Mucosa of rectum (tissue), 2 donors: Measurements from ENCODE around the gene RBKS.

ENCODE experiments used
- H3K27ac ChIP-seq, 2 donors: one replicate each; pipeline ENCODE4 v1.7.0; 2013; ENCODE audit warnings: inconsistent platforms in 2 of 2, low read depth in 2 of 2, low read length in 2 of 2
- H3K27me3 ChIP-seq, 2 donors: one replicate each; pipeline ENCODE4 v1.7.0; 2013; ENCODE audit warnings: low read length in 2 of 2; ENCODE audit not compliant: control insufficient read depth in 2 of 2, insufficient read depth in 2 of 2
- H3K36me3 ChIP-seq, 2 donors: one replicate each; pipeline ENCODE4 v1.7.0; 2013; ENCODE audit warnings: low read length in 2 of 2; ENCODE audit not compliant: control insufficient read depth in 2 of 2, insufficient read depth in 2 of 2
- H3K4me1 ChIP-seq, 2 donors: one replicate each; pipeline ENCODE4 v1.7.0; 2013; ENCODE audit warnings: low read length in 2 of 2, mild to moderate bottlenecking in 1 of 2; ENCODE audit not compliant: control insufficient read depth in 2 of 2, insufficient read depth in 2 of 2
- H3K4me3 ChIP-seq, 2 donors: one replicate each; pipeline ENCODE4 v1.7.0; 2013; ENCODE audit warnings: low read length in 2 of 2
- H3K9ac ChIP-seq, 2 donors: one replicate each; pipeline ENCODE4 v1.7.0; 2013; ENCODE audit warnings: low read length in 2 of 2, low read depth in 1 of 2, mild to moderate bottlenecking in 1 of 2
- H3K9me3 ChIP-seq, 2 donors: one replicate each; pipeline ENCODE4 v1.7.0; 2013; ENCODE audit warnings: low read length in 2 of 2; ENCODE audit not compliant: control insufficient read depth in 2 of 2
- donor health status: healthy.
- donor health status: Normal muscosa, but diverticular disease.

The RBKS gene

DNA sequence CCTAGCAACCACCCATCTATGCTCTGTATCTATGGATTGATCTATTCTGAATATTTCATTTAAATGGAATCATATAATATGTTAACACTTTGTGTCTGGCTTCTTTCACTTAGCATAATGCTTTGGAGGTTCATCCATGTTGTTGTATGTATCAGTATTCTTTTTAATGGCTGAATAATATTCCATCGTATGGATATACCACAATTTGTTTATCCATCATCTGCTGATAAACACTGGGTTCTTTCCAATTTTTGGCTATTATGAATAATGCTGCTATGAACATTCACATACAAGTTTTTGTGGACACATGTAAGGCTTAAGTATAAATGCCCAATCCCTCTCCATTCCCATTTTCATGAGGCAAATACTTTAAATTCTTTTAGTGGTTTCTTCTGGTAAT lies 65.8 kb downstream of the RBKS start:
- Histone ChIP-seq H3K36me3 (no peaks in the 10 kb centered on the region), H3K9ac (no peak overlapping the region), H3K27ac (no peak overlapping the region), H3K9me3 (no peaks in the 10 kb centered on the region), H3K27me3 (no peaks in the 10 kb centered on the region), H3K4me3 (no peak overlapping the region), H3K4me1 (no peaks in the 10 kb centered on the region)

DNA sequence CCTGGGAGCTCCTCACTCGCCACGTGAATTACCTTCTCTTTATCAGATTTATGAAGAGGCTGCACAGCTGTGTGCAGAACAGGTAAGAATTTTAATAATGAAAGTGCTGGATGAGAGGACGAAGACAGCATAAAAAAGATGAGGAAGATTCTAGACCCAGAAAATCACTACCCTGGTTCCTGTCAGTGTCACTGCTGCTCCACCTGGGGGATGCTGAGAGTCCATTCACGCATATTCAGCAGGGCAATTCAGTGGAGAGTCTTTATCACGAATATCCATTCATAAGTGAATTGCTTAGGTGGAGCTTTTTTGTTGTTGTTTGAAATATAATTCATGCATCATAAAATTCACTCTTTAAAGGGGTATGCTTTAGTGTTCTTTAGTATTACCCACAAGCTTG lies 66.6 kb downstream of the RBKS start:
- no peak overlapping the region for H3K9ac ChIP-seq
- H3K9me3 ChIP-seq, result no peaks in the 10 kb centered on the region
- no peaks in the 10 kb centered on the region for H3K4me1 ChIP-seq
- no peak overlapping the region for H3K4me3 ChIP-seq
- no peaks in the 10 kb centered on the region for H3K27me3 ChIP-seq
- H3K27ac ChIP-seq, result no peak overlapping the region
- H3K36me3 ChIP-seq, result no peaks in the 10 kb centered on the region

DNA sequence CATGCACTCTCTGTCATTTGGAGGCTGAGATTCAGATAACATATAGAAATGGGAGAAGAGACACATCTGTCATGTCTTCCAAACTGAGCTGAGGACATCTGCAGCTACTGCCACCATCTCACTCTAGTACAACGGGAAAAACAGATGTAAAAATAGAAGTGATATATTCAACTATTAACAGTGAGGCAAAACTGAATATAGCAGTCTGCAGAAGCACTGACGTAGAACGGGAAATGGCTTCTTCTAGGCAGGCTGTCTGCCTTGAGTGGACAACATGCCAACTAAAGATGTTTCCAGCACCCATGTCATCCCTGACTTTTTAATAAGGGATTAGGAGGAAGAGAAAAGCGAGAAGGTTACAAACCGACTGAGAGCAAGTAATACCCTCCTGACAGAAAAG lies 67.1 kb downstream of the RBKS start:
- Histone ChIP-seq H3K27ac (no peak overlapping the region), H3K4me1 (no peaks in the 10 kb centered on the region), H3K9me3 (no peaks in the 10 kb centered on the region), H3K9ac (no peak overlapping the region), H3K4me3 (no peak overlapping the region), H3K36me3 (no peaks in the 10 kb centered on the region), H3K27me3 (no peaks in the 10 kb centered on the region)

DNA sequence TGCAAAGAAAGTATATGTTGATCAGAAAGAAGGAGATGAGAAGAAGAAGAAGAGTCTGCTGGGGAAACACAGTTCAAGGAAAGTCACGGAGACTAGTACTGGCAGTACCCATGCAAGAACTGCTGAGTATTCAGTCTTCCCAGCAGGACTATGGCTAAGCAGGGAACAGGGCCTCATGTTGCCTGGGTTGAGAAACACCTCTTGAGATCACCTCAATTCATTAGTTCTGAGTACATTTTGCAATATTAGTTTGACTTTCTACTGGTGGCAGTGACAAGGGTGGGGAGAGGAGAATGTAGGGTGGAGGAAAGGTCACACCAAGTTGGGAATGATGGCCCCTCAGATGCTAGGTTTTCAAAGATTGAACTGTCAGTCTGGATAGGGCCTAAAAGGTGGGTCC lies 68.1 kb downstream of the RBKS start:
- Histone ChIP-seq H3K9ac (no peak overlapping the region), H3K27me3 (no peaks in the 10 kb centered on the region), H3K4me3 (no peak overlapping the region), H3K36me3 (no peaks in the 10 kb centered on the region), H3K27ac (no peak overlapping the region), H3K4me1 (no peaks in the 10 kb centered on the region), H3K9me3 (no peaks in the 10 kb centered on the region)

DNA sequence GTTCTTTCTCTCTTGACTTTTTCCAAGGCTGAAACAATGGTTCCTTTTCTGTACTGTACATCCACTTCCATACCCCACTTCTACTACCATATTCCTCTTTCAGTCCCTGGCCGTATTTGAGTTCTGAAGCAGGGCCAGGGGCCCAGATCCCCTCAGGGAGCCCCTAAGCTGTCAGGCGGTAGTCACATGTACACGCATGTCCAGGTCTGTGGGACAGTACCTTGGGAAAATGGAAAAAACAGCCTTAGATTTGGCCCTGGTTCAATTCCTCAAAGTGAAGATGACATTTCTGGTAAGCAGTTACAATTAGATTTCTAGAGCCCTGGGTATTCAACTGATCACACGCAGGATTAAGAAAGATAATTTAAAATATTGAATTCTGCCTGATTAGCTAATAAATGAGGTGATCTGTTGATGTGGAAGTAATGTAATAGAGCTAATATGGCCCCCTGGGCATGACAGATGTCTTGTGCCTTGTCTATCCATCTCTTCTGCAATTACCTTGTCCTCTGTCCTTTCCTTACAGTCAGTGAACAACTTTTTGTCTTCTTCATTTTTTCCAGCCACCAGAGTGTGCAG lies 74.2 kb downstream of the RBKS start:
- Histone ChIP-seq H3K4me1 (peaks cover 0 to 4% of the 10 kb centered on the region in 2 donors), H3K27ac (no peak overlapping the region), H3K9ac (no peak overlapping the region)

DNA sequence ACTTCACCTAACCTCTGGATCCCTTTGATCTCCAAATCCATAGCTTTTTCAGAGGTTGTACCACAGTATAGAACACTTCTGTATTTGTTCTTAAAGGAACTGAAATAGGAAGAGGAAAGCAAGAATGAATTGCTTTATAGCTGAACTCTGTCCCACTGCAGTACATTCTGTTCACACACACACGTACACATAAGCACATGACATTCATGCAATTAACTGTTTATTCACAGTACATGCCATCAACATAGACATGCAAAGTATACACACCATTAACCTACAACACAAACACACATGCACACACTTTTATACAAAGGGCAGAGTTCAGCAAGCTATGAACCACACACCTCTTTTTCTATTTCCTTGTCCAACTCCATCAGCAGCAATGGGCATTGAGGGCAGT lies 75.4 kb downstream of the RBKS start:
- H3K4me3 ChIP-seq, result no peak overlapping the region
- H3K27ac ChIP-seq, result no peak overlapping the region
- peaks cover 0 to 4% of the 10 kb centered on the region in 2 donors for H3K4me1 ChIP-seq
- no peaks in the 10 kb centered on the region for H3K36me3 ChIP-seq
- H3K9me3 ChIP-seq, result no peaks in the 10 kb centered on the region
- no peak overlapping the region for H3K9ac ChIP-seq
- no peaks in the 10 kb centered on the region for H3K27me3 ChIP-seq

More for the DNA sequence above, 74.2 kb downstream of the RBKS start:
- Histone ChIP-seq H3K4me3 (no peak overlapping the region), H3K9me3 (no peaks in the 10 kb centered on the region), H3K36me3 (no peaks in the 10 kb centered on the region), H3K27me3 (no peaks in the 10 kb centered on the region)

DNA sequence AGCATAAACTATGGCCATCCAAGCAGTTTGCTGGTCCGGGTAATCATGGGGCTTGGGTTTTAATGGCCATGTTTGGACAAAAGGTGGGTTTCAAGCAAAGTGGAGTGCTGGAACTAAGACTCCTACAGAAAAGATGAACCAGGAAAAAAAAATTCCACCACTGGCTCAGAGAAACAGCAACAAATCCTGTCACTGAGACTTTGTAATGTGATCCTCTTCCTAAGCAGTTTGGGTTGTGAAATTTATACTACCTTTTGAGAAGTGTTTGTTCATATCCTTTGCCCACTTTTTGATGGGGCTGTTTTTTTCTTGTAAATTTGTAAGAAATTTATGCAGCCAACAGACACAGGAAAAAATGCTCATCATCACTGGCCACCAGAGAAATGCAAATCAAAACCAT lies 78.4 kb downstream of the RBKS start:
- peaks cover 0 to 4% of the 10 kb centered on the region in 2 donors for H3K4me1 ChIP-seq
- H3K27me3 ChIP-seq, result no peaks in the 10 kb centered on the region
- H3K36me3 ChIP-seq, result no peaks in the 10 kb centered on the region
- no peak overlapping the region for H3K27ac ChIP-seq
- no peak overlapping the region for H3K9ac ChIP-seq
- H3K4me3 ChIP-seq, result no peak overlapping the region
- H3K9me3 ChIP-seq, result no peaks in the 10 kb centered on the region

DNA sequence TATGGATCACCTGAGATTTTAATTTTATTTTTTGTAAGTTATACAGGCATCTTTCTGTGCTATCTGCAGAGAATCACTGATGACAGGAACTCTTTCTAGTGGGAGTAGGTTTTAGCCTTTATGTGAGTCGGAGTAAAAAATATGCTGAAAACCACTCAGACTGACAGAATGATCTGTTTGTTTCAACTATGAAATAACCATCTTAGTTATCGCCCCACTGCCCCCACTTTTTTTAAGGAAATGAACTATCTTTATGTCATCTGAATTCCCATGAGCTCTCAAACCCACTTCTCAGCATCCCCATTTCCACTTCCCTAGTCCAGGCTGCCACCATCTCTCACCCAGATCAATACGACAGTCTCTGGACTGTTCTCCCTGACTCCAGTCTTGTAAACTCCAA lies 79.7 kb downstream of the RBKS start:
- Histone ChIP-seq H3K4me1 (peaks cover 0 to 4% of the 10 kb centered on the region in 2 donors), H3K9ac (no peak overlapping the region), H3K4me3 (no peak overlapping the region), H3K9me3 (no peaks in the 10 kb centered on the region), H3K27me3 (no peaks in the 10 kb centered on the region), H3K36me3 (no peaks in the 10 kb centered on the region), H3K27ac (no peak overlapping the region)

DNA sequence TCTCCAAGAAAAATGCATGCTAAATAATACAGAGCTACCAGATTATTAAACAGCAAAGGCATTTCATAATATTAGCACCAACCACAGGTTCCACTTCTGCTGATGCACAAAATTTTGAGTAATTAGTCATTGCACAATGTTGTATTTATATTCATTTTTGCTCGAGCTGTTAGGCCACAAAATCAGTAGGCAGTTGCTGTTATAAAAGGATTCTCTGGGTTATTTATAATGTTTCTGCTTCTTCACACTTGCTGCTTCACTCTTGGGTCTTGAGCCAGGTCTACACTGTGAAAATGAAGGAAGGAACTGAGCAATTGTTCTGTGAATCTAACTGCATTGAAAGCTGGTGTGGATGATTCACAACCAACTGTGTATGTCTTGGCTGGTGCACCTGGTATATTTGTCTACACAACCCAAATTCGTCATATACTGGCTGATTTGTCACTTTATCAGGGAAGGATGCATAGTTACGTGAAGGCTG lies 80.4 kb downstream of the RBKS start:
- peaks cover 0 to 4% of the 10 kb centered on the region in 2 donors for H3K4me1 ChIP-seq
- H3K4me3 ChIP-seq, result no peak overlapping the region
- H3K9me3 ChIP-seq, result no peaks in the 10 kb centered on the region
- H3K9ac ChIP-seq, result no peak overlapping the region
- no peaks in the 10 kb centered on the region for H3K27me3 ChIP-seq
- H3K36me3 ChIP-seq, result no peaks in the 10 kb centered on the region
- H3K27ac ChIP-seq, result no peak overlapping the region

DNA sequence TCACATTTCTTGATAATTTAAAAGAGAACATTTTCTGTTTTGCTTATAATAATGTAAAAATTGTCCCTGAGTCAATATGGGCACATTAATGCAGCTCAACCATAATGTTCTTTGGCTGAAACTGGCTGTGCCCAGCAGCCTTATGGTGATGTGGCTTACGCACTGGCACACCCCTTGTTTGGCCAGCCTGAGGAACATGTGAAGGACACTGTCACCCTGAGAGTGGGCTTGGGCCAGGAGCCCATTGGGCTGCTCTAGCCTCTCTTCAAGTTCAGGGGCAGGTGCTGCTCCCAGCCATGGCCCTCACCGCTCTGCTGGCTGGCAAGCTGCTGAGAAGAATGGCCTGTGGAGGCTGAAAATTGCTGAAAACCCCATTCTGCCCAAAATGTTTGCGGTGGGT lies 81.2 kb downstream of the RBKS start:
- no peaks in the 10 kb centered on the region for H3K4me1 ChIP-seq
- no peak overlapping the region for H3K4me3 ChIP-seq
- no peaks in the 10 kb centered on the region for H3K36me3 ChIP-seq
- no peaks in the 10 kb centered on the region for H3K27me3 ChIP-seq
- no peak overlapping the region for H3K27ac ChIP-seq
- no peaks in the 10 kb centered on the region for H3K9me3 ChIP-seq
- H3K9ac ChIP-seq, result no peak overlapping the region

DNA sequence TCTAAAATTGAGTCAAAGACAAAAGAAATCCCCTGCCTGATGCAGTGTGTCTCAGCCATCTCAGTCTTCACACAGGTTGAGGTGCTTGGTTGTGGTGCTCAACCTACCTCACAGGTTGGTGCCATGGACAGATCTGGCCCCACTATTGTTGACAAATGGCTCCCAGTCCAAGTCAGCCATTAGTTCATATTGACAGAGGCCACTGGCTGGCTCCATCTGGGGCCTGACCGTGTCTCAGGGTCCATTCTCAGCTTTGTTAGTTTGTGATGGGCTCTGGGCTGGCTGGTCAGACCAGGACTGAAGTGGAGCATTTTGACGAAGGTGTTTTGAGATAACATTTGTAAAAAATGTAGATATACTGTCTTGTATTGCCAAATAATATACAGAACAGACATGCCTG lies 81.8 kb downstream of the RBKS start:
- Histone ChIP-seq H3K36me3 (no peaks in the 10 kb centered on the region), H3K27ac (no peak overlapping the region), H3K9ac (no peak overlapping the region), H3K4me1 (no peaks in the 10 kb centered on the region), H3K27me3 (no peaks in the 10 kb centered on the region), H3K9me3 (no peaks in the 10 kb centered on the region), H3K4me3 (no peak overlapping the region)
